ENCODE measurements around the gene RNF149.
"Not testable (repeated sequence)": the region's sequence is repeated elsewhere in the genome, so short reads cannot be mapped to it uniquely, and the experiment has no call there.

- not testable (repeated sequence) for TF ChIP-seq CTCF, POLR2A (IDR thresholded peaks at IDR 0.05)
These were observed 44.1 kb upstream of the RNF149 start for GRCh38 chr2:101352631-101353030.

Measured in vagina (tissue), 2 donors.